Kidney (tissue), 14 donors: ENCODE measurements around the gene TCF19. TPM values are rescaled to one million over a fixed set of nuclear protein-coding genes. Genes with fewer than 3 reads are reported as not detected.

Experiments used
- DNase-seq, 5 donors: peaks; one replicate each; pipeline ENCODE4 v3.0.0-alpha.2; 2013 to 2020
- FAIRE-seq: peaks from 2 replicates; lab custom pipeline; 2012; peaks lifted over from hg19 to GRCh38; lab: Jason Lieb, UNC
- H3K27ac ChIP-seq, 2 donors: one replicate each; pipeline ENCODE4 v1.7.0; 2013; ENCODE audit warnings: low read depth in 2 of 2, low read length in 2 of 2, inconsistent platforms in 1 of 2
- H3K27me3 ChIP-seq: one replicate; pipeline ENCODE4 v1.7.1; 2013; ENCODE audit warnings: low read length, inconsistent platforms; ENCODE audit not compliant: control insufficient read depth, insufficient read depth
- H3K36me3 ChIP-seq, 3 donors: one replicate each; pipeline versions ENCODE4 v1.7.0 to v1.7.1; 2013; ENCODE audit warnings: low read length in 3 of 3, control low read depth in 1 of 3, inconsistent platforms in 1 of 3; ENCODE audit not compliant: insufficient read depth in 3 of 3, control insufficient read depth in 2 of 3
- H3K4me1 ChIP-seq, 3 donors: one replicate each; pipeline versions ENCODE4 v1.7.0 to v1.7.1; 2013; ENCODE audit warnings: low read length in 3 of 3, inconsistent platforms in 1 of 3, low read depth in 1 of 3; ENCODE audit not compliant: control insufficient read depth in 2 of 3, insufficient read depth in 2 of 3
- H3K4me3 ChIP-seq, 3 donors: one replicate each; pipeline versions ENCODE4 v1.7.0 to v1.8.1; 2013; ENCODE audit warnings: low read length in 3 of 3, control low read depth in 1 of 3, inconsistent platforms in 1 of 3
- H3K9ac ChIP-seq, 3 donors: one replicate each; pipeline versions ENCODE4 v1.7.0 to v1.7.1; 2013; ENCODE audit warnings: low read length in 3 of 3, control low read depth in 1 of 3, inconsistent platforms in 1 of 3
- H3K9me3 ChIP-seq, 3 donors: one replicate each; pipeline versions ENCODE4 v1.7.0 to v1.7.1; 2013; ENCODE audit warnings: low read length in 3 of 3, control low read depth in 1 of 3, inconsistent platforms in 1 of 3; ENCODE audit not compliant: control insufficient read depth in 2 of 3, insufficient read depth in 1 of 3
- intact Hi-C: fragments of 100-400 bp; cut with DNase I; formaldehyde crosslinking; loops from one replicate; pipeline ENCODE4 v1.11.1; 2022
- polyA plus RNA-seq: library from polyadenylated mRNA; stranded (reverse); fragments of 350-450 nt; fragmentation: Illumina TruSeq; extraction: RNeasy Lipid Tissue Mini Kit (QIAGEN cat#74804); gene quantifications from one replicate; pipeline ENCODE4 v1.2.3, GENCODE V29; 2014; ENCODE audit warnings: low read depth, low replicate concordance; ENCODE audit not compliant: insufficient read depth
- total RNA-seq: library from RNA; stranded (reverse); fragmentation: NEBNext Ultra II Directional; extraction: Animal tissue kit (Norgen Biotek cat#: 25700); gene quantifications from one replicate; pipeline ENCODE4 v1.2.1, GENCODE V29; 2021
- TF ChIP-seq, protein P1 (sequence below): IDR thresholded peaks from 3 replicates; pipeline ENCODE4 v1.5.1; 2012; ENCODE audit warnings: mild to moderate bottlenecking, moderate library complexity, borderline replicate concordance; ENCODE audit not compliant: insufficient read depth; ENCODE audit errors: extremely low read depth
- donor health status: control.
- donor health status: control.
- donor health status: control.
- donor health status: control.
- donor health status: control.
- donor health status: DM: yes; HTN: yes; CAD: no.
- donor health status: Normal renal cell carcinoma (clear cell type).

Gene TCF19
- total and polyA plus RNA-seq, 2 donors from 2014 or later: 5.1 to 7.1 TPM

DNA sequence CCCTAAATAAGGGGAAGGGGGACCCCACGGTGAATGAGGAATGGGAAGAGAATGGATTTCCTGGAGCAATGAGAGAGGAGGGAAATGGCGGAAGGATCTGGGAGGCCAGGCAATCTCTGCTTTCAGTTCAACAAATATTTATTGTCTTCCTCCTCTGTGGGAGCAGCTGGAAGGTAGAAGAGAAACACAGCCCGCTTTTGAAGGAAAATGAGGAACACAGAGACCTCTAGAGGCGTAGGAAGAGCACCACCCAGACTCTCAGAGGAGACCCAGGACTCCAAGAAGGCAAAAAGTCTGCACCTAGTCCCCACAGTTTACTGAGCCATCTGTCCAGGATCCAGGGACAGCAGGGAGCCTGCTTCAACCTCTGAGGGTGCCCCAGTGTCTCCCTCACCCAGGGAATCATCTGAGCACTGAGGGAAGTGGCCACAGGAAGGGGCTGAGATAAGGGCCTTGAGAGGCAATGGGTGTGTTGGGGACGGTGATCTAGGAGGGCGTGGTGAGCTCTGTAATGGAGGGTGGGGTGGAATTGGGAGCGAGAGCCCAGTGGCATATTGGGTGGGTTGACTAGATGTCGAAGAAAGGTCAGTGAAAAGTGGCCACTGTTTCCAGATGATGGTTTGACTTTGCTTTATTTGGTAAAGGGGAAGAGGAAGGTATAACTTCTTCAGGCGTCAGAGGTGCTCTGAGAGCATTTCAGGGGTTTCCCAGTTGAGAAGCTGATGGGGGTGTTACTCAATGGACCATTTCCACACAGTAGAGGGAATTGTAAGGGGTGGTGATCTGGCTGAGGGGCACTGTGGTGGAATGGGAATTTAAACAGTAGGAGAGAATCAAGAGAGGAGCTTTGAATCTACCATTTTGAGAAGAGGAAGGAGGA lies 43.2 kb upstream of the TCF19 start:
- TF ChIP-seq, protein P1, sequence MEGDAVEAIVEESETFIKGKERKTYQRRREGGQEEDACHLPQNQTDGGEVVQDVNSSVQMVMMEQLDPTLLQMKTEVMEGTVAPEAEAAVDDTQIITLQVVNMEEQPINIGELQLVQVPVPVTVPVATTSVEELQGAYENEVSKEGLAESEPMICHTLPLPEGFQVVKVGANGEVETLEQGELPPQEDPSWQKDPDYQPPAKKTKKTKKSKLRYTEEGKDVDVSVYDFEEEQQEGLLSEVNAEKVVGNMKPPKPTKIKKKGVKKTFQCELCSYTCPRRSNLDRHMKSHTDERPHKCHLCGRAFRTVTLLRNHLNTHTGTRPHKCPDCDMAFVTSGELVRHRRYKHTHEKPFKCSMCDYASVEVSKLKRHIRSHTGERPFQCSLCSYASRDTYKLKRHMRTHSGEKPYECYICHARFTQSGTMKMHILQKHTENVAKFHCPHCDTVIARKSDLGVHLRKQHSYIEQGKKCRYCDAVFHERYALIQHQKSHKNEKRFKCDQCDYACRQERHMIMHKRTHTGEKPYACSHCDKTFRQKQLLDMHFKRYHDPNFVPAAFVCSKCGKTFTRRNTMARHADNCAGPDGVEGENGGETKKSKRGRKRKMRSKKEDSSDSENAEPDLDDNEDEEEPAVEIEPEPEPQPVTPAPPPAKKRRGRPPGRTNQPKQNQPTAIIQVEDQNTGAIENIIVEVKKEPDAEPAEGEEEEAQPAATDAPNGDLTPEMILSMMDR: no peak
- H3K9me3 ChIP-seq: no peaks in the 10 kb centered on the region
- no peak overlapping the region for H3K4me3 ChIP-seq
- FAIRE-seq (no peak), DNase-seq (peak in 2 of 5 donors; percentile 35 to 46)
- intact Hi-C loops: no loop called here
- H3K27ac ChIP-seq: no peak overlapping the region
- no peaks in the 10 kb centered on the region for H3K36me3 ChIP-seq
- no peak overlapping the region for H3K9ac ChIP-seq
- H3K4me1 ChIP-seq: no peaks in the 10 kb centered on the region
- H3K27me3 ChIP-seq: no peaks in the 10 kb centered on the region

DNA sequence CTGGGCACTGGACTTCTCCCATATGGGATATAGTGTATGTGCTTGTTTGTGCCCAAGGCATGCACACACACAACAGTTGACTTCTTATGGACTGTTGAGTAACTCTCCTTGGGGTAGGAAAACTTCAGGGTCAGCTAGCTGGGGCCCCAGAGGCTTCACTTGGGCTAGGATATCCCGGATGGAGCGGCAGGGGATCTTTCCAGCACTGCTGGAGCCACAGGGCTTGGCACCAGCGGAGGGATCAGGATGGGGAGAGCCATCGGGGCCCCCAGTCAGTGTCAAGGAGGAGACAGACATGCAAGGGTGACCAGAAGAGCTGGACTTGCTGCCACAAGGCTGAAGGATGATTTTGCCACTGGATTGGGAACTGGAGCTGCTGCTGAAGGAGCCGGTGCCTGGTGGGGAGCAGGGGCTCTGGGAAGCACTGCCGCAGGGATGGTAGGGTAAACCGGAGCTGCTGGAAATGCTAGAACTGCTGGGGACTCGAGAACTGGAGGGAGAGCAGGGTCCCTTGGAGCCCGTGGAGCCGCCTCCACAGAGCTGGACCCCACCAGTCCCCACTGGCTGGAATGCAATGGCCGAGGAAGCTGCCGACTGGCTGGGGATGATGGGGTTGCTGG lies 42.3 kb upstream of the TCF19 start:
- TF ChIP-seq, protein P1: no peak
- no peaks in the 10 kb centered on the region for H3K27me3 ChIP-seq
- H3K4me1 ChIP-seq: no peaks in the 10 kb centered on the region
- H3K4me3 ChIP-seq: no peak overlapping the region
- H3K9me3 ChIP-seq: no peaks in the 10 kb centered on the region
- H3K27ac ChIP-seq: no peak overlapping the region
- FAIRE-seq (no peak), DNase-seq (peak in 1 of 5 donors; percentile 54)
- no peaks in the 10 kb centered on the region for H3K36me3 ChIP-seq
- no peak overlapping the region for H3K9ac ChIP-seq
- intact Hi-C loops: no loop called here

DNA sequence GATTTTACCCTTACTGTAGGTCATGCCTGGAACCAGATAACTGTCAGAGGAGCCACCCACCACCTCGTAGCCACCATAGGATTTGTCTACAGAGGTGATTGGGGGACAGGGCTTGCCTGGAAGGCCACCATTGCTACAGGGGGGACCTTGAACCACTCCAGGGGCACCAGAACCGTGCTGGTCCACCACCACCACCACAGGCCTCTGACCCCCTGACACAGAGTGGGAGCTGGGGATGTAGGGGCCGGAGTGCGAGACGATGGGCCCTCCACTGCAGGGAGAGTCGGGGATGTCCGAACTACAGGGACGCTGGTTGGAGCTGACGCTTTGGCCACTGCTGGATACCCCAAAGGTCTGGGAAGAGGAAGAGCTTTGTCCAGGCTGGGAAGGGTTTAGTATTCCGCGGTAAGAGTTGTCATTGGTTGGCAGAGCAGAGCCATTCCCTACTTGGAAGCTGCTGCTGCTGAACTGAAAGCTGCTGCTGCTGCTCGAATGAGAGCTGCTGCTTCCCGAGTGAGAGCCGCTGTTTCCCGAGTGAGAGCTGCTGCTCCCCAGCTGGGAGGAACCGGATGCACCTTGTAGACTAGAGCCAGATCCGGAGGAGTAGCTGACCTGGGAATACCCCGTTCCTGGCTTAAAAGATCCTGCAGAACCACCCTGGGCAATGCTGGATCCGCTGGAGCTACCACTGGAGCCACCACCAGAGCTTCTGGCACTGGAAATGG lies 41.6 kb upstream of the TCF19 start:
- no peaks in the 10 kb centered on the region for H3K9me3 ChIP-seq
- H3K9ac ChIP-seq: no peak overlapping the region
- no peaks in the 10 kb centered on the region for H3K27me3 ChIP-seq
- no peaks in the 10 kb centered on the region for H3K4me1 ChIP-seq
- intact Hi-C loops: no loop called here
- H3K36me3 ChIP-seq: no peaks in the 10 kb centered on the region
- DNase-seq (peak in 2 of 5 donors; percentile 12 to 48), FAIRE-seq (no peak)
- TF ChIP-seq, protein P1: no peak
- no peak overlapping the region for H3K27ac ChIP-seq
- H3K4me3 ChIP-seq: no peak overlapping the region
